Lower lobe of right lung (tissue), 2 donors: ENCODE data around the gene STK11IP. TPM values are rescaled to one million over a fixed set of nuclear protein-coding genes. Genes with fewer than 3 reads are reported as not detected.

Experiments
- ATAC-seq, 2 donors: fragments of 200-7000 bp; cut with Tn5 transposase; one replicate each; pipeline ENCODE4 v1.9.1; 2020 to 2022; ENCODE audit warnings: mild to moderate bottlenecking in 2 of 2, moderate library complexity in 2 of 2
- DNase-seq: peaks from one replicate; pipeline ENCODE4 v3.0.0-alpha.2; 2020
- H3K27ac ChIP-seq: fragments of 200-600 bp; one replicate; pipeline ENCODE4 v1.8.0; 2022
- H3K27me3 ChIP-seq: fragments of 200-600 bp; one replicate; pipeline ENCODE4 v1.8.0; 2022; ENCODE audit warnings: low read depth
- H3K36me3 ChIP-seq: fragments of 200-600 bp; one replicate; pipeline ENCODE4 v1.8.0; 2022; ENCODE audit warnings: mild to moderate bottlenecking
- H3K4me1 ChIP-seq: fragments of 200-600 bp; one replicate; pipeline ENCODE4 v1.8.0; 2022
- H3K4me3 ChIP-seq: fragments of 200-600 bp; one replicate; pipeline ENCODE4 v1.8.0; 2022; ENCODE audit warnings: mild to moderate bottlenecking
- H3K9me3 ChIP-seq: fragments of 200-600 bp; one replicate; pipeline ENCODE4 v1.8.0; 2022
- intact Hi-C: fragments of 100-400 bp; cut with DNase I; formaldehyde crosslinking; loops from one replicate; pipeline ENCODE4 v1.11.0; 2022
- total RNA-seq: library from RNA; stranded (reverse); fragmentation: NEBNext Ultra II Directional; extraction: Animal tissue kit (Norgen Biotek cat#: 25700); gene quantifications from one replicate; pipeline ENCODE4 v1.2.1, GENCODE V29; 2021
- TF ChIP-seq, protein P1 (sequence below): fragments of 200-600 bp; IDR thresholded peaks from one replicate; pipeline ENCODE4 v1.8.0; 2022; ENCODE audit warnings: antibody characterized with exemption, mild to moderate bottlenecking
- donor health status: DM: no; HTN: yes; CAD: no; lungs with severe emphysema.

STK11IP gene
- total RNA-seq, 1 donor from 2014 or later = 31.8 TPM

DNA sequence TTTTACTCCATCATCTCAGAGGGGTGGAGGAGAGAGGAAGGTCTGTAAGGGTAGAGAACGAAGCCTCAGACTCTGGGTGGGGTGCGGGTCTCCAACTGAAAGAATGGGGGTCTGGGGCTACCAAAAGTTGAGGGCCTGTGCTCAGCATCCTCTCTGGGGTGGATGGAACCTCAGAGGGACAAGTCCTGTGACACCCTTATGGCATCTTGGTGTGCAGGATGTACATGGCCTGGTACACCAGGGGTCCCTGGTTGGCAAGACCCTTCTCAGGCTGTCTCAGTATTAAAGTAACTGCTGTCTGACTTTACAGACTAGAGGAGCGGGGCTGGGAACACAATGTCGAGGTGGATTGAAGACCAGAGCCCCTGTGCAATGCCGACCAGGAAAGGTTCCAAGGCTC lies 27.5 kb downstream of the STK11IP start:
- H3K27ac ChIP-seq = no peak overlapping the region
- TF ChIP-seq, protein P1, sequence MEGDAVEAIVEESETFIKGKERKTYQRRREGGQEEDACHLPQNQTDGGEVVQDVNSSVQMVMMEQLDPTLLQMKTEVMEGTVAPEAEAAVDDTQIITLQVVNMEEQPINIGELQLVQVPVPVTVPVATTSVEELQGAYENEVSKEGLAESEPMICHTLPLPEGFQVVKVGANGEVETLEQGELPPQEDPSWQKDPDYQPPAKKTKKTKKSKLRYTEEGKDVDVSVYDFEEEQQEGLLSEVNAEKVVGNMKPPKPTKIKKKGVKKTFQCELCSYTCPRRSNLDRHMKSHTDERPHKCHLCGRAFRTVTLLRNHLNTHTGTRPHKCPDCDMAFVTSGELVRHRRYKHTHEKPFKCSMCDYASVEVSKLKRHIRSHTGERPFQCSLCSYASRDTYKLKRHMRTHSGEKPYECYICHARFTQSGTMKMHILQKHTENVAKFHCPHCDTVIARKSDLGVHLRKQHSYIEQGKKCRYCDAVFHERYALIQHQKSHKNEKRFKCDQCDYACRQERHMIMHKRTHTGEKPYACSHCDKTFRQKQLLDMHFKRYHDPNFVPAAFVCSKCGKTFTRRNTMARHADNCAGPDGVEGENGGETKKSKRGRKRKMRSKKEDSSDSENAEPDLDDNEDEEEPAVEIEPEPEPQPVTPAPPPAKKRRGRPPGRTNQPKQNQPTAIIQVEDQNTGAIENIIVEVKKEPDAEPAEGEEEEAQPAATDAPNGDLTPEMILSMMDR = no peak
- no peak overlapping the region for H3K4me3 ChIP-seq
- no peak for ATAC-seq
- H3K9me3 ChIP-seq = no peaks in the 10 kb centered on the region
- intact Hi-C loops = no loop called here
- peaks cover 5% of the 10 kb centered on the region for H3K4me1 ChIP-seq
- peaks cover 24% of the 10 kb centered on the region for H3K27me3 ChIP-seq
- no peaks in the 10 kb centered on the region for H3K36me3 ChIP-seq
- DNase-seq = no peak

DNA sequence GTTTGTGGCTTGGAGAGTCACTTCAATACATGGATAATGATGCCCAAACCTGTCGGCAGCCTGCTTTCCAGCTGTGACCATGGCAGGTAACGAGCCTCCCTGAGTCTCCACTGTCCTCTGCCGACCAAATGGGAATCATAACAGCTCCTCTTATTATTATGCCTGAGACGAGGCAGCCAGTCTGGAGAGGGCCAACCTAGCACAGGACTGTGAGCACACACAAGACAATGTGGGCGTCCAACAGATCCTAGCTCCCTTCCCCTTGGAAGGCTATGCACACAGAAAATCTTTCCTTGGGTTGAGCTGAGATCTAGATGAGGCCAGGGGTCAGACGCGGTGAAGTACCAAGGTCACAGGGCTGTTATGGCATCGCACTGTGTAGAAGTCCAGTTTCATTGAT lies 28.9 kb downstream of the STK11IP start:
- Histone ChIP-seq H3K27ac (no peak overlapping the region), H3K4me1 (peaks cover 5% of the 10 kb centered on the region), H3K9me3 (no peaks in the 10 kb centered on the region), H3K4me3 (no peak overlapping the region), H3K36me3 (no peaks in the 10 kb centered on the region), H3K27me3 (peaks cover 24% of the 10 kb centered on the region)
- intact Hi-C loops = no loop called here
- ATAC-seq = no peak
- TF ChIP-seq, protein P1 = no peak
- no peak for DNase-seq

DNA sequence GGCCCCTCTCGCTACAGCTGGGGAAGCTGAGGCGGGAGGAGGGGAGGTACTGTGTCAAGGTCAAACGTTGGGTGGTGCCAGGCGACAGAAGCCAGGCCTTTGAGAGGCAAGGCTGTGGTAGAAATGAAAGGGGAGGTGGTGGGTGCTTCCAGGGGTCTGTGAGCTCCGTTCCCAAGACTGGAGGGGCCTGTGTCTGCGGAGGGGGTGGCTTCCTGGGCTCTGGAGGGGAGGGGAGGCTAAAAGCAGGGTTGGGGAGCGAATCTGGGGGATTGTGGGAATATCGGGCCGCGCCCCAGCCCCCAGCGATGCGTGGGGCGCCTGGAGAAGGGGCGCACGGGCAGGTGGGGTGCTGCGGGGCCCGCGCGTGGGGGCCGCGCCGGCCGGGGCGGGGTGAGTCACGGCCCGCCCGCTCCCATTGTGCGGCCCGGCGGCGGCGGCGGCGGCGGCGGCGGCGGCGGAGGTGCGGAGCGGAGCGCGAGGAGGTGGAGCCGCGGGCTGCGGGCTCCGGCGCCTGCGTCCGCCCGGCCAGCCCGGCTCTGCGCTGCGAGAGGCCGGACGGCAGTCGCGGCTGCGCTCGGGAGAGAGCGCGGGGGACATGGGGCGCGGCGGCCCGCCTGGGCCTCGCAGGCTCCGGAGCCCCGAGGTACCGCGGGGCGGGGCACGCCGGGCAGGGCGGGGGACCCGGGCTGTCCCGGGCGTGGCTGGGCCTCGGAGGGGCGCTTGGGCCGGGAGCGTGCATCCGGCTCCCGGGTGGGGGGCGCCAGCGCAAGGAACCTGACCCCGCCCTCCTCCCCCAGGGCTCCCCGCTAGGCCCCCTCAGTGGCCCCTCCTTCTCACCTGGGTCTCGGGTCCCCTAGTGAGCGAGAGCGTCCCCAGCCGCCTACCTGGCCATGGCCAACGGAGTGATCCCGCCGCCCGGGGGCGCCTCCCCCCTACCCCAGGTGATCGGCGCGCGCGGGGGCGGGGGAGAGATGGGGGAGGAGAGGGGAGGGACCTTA lies 29.7 kb downstream of the STK11IP start, which contains the start of gene SLC4A3:
Gene SLC4A3, plus strand, starts transcription at position 528 of the 998 bp plus-strand sequence. Its CDS starts 363 bp downstream, at position 891.
- Histone ChIP-seq H3K9me3 (no peaks in the 10 kb centered on the region), H3K27ac (no peak within 1 kb of the TSS), H3K4me1 (peaks cover 5% of the 10 kb centered on the region), H3K4me3 (peak within 1 kb of the TSS; percentile 51), H3K27me3 (peaks cover 24% of the 10 kb centered on the region), H3K36me3 (no peaks in the 10 kb centered on the region)
- DNase-seq (no peak), ATAC-seq (peak; percentile 61 to 68)
- TF ChIP-seq, protein P1 = no peak
- intact Hi-C loops = no loop called here

DNA sequence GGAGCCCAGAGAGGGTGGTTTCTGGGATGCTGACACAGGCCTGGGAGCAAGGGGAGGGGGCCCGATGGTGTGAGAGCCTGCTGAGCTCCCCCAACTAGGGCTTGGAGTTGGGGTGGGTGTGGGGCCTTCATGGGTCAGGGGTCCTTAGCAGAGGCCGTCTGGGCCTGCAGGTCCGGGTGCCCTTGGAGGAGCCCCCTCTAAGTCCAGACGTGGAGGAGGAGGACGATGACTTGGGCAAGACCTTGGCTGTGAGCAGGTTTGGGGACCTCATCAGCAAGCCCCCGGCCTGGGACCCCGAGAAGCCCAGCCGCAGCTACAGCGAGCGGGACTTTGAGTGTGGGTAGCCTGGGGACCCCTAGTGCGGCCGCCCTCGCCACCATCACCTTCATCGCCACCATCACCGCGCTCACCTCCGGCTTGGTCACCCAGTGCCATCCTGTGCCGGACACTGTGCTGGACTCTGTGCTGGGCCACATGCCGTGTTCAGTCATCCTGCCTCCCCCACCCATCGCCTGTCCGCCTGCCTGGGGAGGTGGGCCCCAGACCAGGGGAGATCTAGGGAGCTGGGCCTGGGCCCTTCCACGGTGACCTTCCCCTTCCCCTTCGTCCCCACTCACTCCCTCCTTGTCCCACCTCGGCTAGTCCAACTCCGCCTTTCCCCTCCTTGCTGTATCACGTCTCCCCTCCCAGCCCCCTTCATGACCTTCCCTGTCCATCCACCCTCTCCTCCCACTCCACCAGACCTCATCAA lies 30.8 kb downstream of the STK11IP start:
- no peak for ATAC-seq
- no peaks in the 10 kb centered on the region for H3K9me3 ChIP-seq
- H3K4me1 ChIP-seq = peaks cover 5% of the 10 kb centered on the region
- TF ChIP-seq, protein P1 = no peak
- no peak overlapping the region for H3K27ac ChIP-seq
- DNase-seq = peak; percentile 49
- intact Hi-C loops = no loop called here
- H3K27me3 ChIP-seq = peaks cover 24% of the 10 kb centered on the region
- H3K36me3 ChIP-seq = no peaks in the 10 kb centered on the region
- peak overlapping the region; percentile 51 for H3K4me3 ChIP-seq
